ENCODE measurements around the gene OR11G2. TPM values are rescaled to one million over a fixed set of nuclear protein-coding genes. Genes with fewer than 3 reads are reported as not detected.

Gene OR11G2
- total and polyA plus RNA-seq, 2 of the 8 experiments (the other 6 are each of a cell fraction or from before 2014, with no cell fraction given), result not detected

DNA sequence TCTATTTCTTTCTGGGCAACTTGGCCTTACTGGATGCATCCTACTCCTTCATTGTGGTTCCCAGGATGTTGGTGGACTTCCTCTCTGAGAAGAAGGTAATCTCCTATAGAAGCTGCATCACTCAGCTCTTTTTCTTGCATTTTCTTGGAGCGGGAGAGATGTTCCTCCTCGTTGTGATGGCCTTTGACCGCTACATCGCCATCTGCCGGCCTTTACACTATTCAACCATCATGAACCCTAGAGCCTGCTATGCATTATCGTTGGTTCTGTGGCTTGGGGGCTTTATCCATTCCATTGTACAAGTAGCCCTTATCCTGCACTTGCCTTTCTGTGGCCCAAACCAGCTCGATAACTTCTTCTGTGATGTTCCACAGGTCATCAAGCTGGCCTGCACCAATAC, 46.8 kb upstream of the OR11G2 start:
- Histone ChIP-seq H3K18ac (ENCODE audit: extremely low read depth, low read length) (no peak overlapping the region), H3K9ac (replicated peaks in 1 of 4; ENCODE audit: extremely low read depth in 1 of 4, low read depth in 3 of 4, low read length in 3 of 4) (no peak overlapping the region), H3K14ac (ENCODE audit: insufficient read length) (no peak overlapping the region), H2AK5ac (ENCODE audit: low read depth, low read length) (no peak overlapping the region), H3K4me3 (ENCODE audit: extremely low read depth in 1 of 4, insufficient read depth in 2 of 4, low read depth in 3 of 4, low read length in 4 of 4) (no peak overlapping the region), H3K27ac (ENCODE audit: low read depth, low read length) (no peak overlapping the region), H3K27me3 (replicated peaks in 1 of 4; ENCODE audit: control insufficient read depth in 3 of 4, extremely low read depth in 1 of 4, insufficient read depth in 3 of 4, low read length in 3 of 4) (no peaks in the 10 kb centered on the region), H3K79me1 (ENCODE audit: low read depth, low read length) (no peaks in the 10 kb centered on the region), H2AFZ (ENCODE audit: low read length) (no peak overlapping the region), H4K5ac (ENCODE audit: insufficient read length, low read depth, low read length) (no peak overlapping the region), H3K56ac (replicated peaks; ENCODE audit: insufficient read length, low read depth, low read length) (no peak overlapping the region), H2BK20ac (ENCODE audit: low read length) (no peak overlapping the region), H4K8ac (ENCODE audit: extremely low read depth, insufficient read depth, low read length) (no peak overlapping the region), H2BK12ac (ENCODE audit: low read depth, low read length) (no peak overlapping the region), H3K23me2 (ENCODE audit: low read depth, low read length) (no peaks in the 10 kb centered on the region; the same call in 1 of the 2 replicates), H3K79me2 (ENCODE audit: control insufficient read depth in 1 of 2, insufficient read depth in 2 of 2, low read length in 2 of 2) (no peaks in the 10 kb centered on the region), H3K4me1 (replicated peaks in 1 of 4; ENCODE audit: control insufficient read depth in 3 of 4, insufficient read depth in 4 of 4, low read length in 3 of 4) (no peaks in the 10 kb centered on the region), H3K4ac (replicated peaks; ENCODE audit: insufficient read length, low read depth, low read length) (no peak overlapping the region), H4K91ac (replicated peaks; ENCODE audit: insufficient read length, low read length) (no peak overlapping the region), H4K20me1 (replicated peaks in 1 of 2; ENCODE audit: control insufficient read depth in 1 of 2, insufficient read depth in 2 of 2, low read length in 2 of 2) (no peaks in the 10 kb centered on the region), H2BK15ac (ENCODE audit: low read length) (no peak overlapping the region), H3K23ac (ENCODE audit: insufficient read length) (no peak overlapping the region), H2BK5ac (ENCODE audit: low read depth, low read length) (no peak overlapping the region), H2BK120ac (replicated peaks; ENCODE audit: low read depth, low read length) (no peak overlapping the region), H3K9me3 (ENCODE audit: insufficient read depth in 2 of 2, low read depth in 1 of 2, low read length in 1 of 2) (peaks cover 45 to 52% of the 10 kb centered on the region in 2 experiments), H3K4me2 (ENCODE audit: insufficient read depth in 1 of 2, low read depth in 2 of 2, low read length in 2 of 2) (no peak overlapping the region), H3K36me3 (ENCODE audit: control insufficient read depth in 2 of 4, insufficient read depth in 4 of 4, low read length in 3 of 4) (no peaks in the 10 kb centered on the region)
- no peak for FAIRE-seq
- ChIA-PET CTCF (ENCODE audit: partially characterized antibody) (no interaction called here), POLR2A (ENCODE audit: partially characterized antibody) (no interaction called here)
- 65% methylated on average over 7 of the region's 7 CpGs; no CpG with 5 or more reads in 1 of the 2 experiments for WGBS, 2 experiments (ENCODE audit: extremely low coverage in 1 of 2, insufficient coverage in 1 of 2, insufficient read length in 1 of 2, insufficient replicate concordance in 2 of 2, low coverage in 1 of 2, low lambda C conversion rate in 2 of 2, missing lambda C conversion rate in 1 of 2)
- DNase-seq (ENCODE audit: low read depth in 1 of 2, low spot score in 2 of 2), result no peak
- TF ChIP-seq SP2 (IDR thresholded peaks at IDR 0.05; ENCODE audit: low read length), result no peak
- TF ChIP-seq SIX5 (IDR thresholded peaks at IDR 0.05; ENCODE audit: low read depth, low read length), result no peak
- TF ChIP-seq KDM1A (IDR thresholded peaks at IDR 0.05; ENCODE audit: borderline replicate concordance, low read length), result no peak
- TF ChIP-seq CEBPB (IDR thresholded peaks at IDR 0.05; ENCODE audit: low read depth, low read length), result no peak
- TF ChIP-seq, protein P1, sequence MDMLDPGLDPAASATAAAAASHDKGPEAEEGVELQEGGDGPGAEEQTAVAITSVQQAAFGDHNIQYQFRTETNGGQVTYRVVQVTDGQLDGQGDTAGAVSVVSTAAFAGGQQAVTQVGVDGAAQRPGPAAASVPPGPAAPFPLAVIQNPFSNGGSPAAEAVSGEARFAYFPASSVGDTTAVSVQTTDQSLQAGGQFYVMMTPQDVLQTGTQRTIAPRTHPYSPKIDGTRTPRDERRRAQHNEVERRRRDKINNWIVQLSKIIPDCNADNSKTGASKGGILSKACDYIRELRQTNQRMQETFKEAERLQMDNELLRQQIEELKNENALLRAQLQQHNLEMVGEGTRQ (IDR thresholded peaks at IDR 0.05; ENCODE audit: low read length), result no peak
- TF ChIP-seq GTF2F1 (IDR thresholded peaks at IDR 0.05; ENCODE audit: borderline replicate concordance, low read depth, low read length), result no peak
- no peak for TF ChIP-seq RFX5 (IDR thresholded peaks at IDR 0.05; ENCODE audit: borderline replicate concordance, low read depth, low read length)
- no peak for TF ChIP-seq CTBP2 (IDR thresholded peaks at IDR 0.05; ENCODE audit: borderline replicate concordance, insufficient read depth, insufficient read length, low read length)
- TF ChIP-seq, protein P2, sequence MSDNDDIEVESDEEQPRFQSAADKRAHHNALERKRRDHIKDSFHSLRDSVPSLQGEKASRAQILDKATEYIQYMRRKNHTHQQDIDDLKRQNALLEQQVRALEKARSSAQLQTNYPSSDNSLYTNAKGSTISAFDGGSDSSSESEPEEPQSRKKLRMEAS (IDR thresholded peaks at IDR 0.05), result no peak
- no peak for TF ChIP-seq JUN (IDR thresholded peaks at IDR 0.05; ENCODE audit: low read depth, low read length)
- TF ChIP-seq EGR1 (IDR thresholded peaks at IDR 0.05; ENCODE audit: borderline replicate concordance, low read depth, low read length), result no peak
